ENCODE data around the gene KANK2.
A peak's percentile ranks its signal among the peaks of the same experiment; 100 is the strongest.

DNA sequence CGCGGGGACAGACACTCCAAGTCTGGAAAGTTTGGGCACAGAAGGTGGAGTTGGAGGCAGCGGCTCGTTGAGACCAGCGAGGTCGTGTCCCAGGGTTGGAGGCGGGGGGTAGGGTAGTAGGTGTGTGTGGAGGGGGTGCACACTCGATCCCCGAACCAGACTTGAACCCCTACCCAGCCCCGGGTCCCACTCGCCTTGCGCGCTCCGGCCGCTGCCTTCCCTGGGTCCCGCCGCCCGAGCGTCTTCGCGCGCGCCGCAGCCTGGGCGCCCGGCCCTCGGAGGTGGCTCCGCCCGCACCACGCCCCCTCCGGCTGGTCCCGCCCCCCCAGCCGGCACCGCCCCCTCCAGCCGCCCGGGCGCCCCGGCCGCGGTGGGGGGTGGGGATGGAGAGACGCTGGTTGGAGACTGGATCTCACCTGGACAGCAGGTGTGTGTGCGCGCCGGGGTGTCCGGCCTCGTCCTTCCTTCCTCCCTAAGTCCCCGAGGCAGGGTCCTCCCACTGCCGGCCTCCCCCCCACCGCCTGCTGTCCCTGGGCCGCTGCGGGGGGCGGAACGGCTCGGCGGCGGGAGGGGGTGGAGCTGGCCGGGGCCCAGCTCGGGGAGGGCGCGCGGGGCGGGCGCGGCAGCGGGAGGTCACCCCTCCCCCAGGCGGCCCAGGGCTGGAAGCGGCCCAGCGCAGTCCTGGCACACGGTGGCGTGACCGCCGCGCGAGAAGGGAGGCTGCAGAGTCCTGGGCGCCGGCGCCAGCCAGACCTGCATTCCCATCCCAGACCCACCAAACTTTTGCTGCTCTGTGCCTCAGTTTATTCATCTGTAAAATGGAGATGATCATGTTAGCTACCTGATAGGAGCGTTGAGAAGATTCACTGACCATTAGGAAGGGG, at the start of gene KANK2:
- TF ChIP-seq, protein P1, sequence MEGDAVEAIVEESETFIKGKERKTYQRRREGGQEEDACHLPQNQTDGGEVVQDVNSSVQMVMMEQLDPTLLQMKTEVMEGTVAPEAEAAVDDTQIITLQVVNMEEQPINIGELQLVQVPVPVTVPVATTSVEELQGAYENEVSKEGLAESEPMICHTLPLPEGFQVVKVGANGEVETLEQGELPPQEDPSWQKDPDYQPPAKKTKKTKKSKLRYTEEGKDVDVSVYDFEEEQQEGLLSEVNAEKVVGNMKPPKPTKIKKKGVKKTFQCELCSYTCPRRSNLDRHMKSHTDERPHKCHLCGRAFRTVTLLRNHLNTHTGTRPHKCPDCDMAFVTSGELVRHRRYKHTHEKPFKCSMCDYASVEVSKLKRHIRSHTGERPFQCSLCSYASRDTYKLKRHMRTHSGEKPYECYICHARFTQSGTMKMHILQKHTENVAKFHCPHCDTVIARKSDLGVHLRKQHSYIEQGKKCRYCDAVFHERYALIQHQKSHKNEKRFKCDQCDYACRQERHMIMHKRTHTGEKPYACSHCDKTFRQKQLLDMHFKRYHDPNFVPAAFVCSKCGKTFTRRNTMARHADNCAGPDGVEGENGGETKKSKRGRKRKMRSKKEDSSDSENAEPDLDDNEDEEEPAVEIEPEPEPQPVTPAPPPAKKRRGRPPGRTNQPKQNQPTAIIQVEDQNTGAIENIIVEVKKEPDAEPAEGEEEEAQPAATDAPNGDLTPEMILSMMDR (IDR thresholded peaks at IDR 0.05), result 0 out of 2 replicates have a peak, but pooled peaks have one; percentile 26
- TF ChIP-seq ZFX (IDR thresholded peaks at IDR 0.05; ENCODE audit: borderline replicate concordance), result no peak

Measured in 22Rv1 (cell line).